Gastrocnemius medialis (tissue), 4 donors: ENCODE data around the gene HNRNPK.

Experiments used
- CTCF ChIP-seq, 5 experiments: fragments of 450-650 bp in 3 of 5; fragments of 200-600 bp in 2 of 5; sonication (generic) in 2 of 5; IDR thresholded peaks in 4 of 5; conservative IDR thresholded peaks in 1 of 5; 1 replicate in 4 of 5; 2 replicates in 1 of 5; pipeline ENCODE4 v1.5.1; 2016 to 2019; ENCODE audit warnings: antibody characterized with exemption in 5 of 5, mild to moderate bottlenecking in 3 of 5, moderate library complexity in 3 of 5
- POLR2A ChIP-seq, 2 donors: fragments of 450-650 bp; IDR thresholded peaks; one replicate each; pipeline ENCODE4 v1.6.1; 2017; ENCODE audit warnings: antibody characterized with exemption in 2 of 2, mild to moderate bottlenecking in 2 of 2, moderate library complexity in 2 of 2

DNA sequence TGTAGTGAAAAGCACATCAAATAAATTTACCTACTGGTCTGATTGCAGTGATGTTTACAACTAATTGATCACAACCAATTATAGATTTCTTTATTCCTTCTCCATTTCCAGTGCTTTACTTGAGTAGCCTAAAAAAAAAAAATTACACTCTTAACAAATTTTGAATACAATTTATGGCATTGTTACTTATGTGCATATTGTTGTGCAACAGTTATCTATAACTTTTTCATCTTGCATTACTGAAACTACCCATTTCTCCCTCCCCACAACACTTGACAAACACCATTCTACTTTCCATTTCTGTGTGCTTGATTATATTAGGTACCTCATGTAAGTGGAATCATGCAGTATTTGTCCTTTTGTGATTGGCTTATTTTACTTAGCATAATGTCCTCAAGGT, 12.9 kb upstream of the HNRNPK start:
- TF ChIP-seq CTCF (IDR thresholded peaks at IDR 0.05 in 4 of 5, conservative IDR thresholded peaks at IDR 0.05 in 1 of 5) (no peak), POLR2A (IDR thresholded peaks at IDR 0.05) (no peak)
